A673 (cell line): ENCODE measurements around the gene CALN1.

Experiments used
- EZH2 ChIP-seq: fragments of 200-600 bp; sonication (generic); IDR thresholded peaks from 2 replicates; pipeline ENCODE4 v1.6.1; 2017; ENCODE audit warnings: borderline replicate concordance, low read depth, mild to moderate bottlenecking, mixed read lengths, antibody characterized with exemption, low read length; ENCODE audit not compliant: poor library complexity, severe bottlenecking
- TF ChIP-seq, protein P1 (sequence below): fragments of 300-800, 200-600 bp; sonication (generic); conservative IDR thresholded peaks from 2 replicates; pipeline ENCODE4 v1.5.1; 2017; ENCODE audit warnings: low read depth, mild to moderate bottlenecking, antibody characterized with exemption, low read length, moderate library complexity, mixed read lengths

DNA sequence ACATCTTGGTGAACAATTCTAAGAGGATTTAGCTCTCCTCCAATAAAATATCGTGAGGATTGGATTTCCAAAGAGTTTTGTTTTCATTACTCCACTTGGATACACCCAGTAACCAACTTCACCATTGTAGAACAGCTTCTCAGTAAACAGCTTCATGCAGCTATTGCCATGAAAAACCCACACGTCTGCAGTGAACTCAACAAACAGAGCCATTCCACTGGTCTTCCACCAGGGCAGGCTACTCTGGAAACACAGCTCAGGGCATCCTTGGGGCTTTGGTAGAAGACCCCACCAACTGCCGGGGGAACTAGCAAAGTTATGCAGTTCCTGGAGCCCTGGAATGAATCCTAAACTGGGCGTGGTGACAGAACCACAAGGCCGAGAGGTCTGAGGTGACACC lies 77.4 kb downstream of the CALN1 start:
- no peak for TF ChIP-seq EZH2
- TF ChIP-seq, protein P1, sequence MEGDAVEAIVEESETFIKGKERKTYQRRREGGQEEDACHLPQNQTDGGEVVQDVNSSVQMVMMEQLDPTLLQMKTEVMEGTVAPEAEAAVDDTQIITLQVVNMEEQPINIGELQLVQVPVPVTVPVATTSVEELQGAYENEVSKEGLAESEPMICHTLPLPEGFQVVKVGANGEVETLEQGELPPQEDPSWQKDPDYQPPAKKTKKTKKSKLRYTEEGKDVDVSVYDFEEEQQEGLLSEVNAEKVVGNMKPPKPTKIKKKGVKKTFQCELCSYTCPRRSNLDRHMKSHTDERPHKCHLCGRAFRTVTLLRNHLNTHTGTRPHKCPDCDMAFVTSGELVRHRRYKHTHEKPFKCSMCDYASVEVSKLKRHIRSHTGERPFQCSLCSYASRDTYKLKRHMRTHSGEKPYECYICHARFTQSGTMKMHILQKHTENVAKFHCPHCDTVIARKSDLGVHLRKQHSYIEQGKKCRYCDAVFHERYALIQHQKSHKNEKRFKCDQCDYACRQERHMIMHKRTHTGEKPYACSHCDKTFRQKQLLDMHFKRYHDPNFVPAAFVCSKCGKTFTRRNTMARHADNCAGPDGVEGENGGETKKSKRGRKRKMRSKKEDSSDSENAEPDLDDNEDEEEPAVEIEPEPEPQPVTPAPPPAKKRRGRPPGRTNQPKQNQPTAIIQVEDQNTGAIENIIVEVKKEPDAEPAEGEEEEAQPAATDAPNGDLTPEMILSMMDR = no peak
